Activated CD4-positive, alpha-beta T cell treated with anti-CD3 and anti-CD28 coated beads, Interleukin-2, amount 10 ng/mL, durations not matched to agents 7 days and 5 days (primary cell): ENCODE data around the gene SPDYE1. TPM values are rescaled to one million over a fixed set of nuclear protein-coding genes. Genes with fewer than 3 reads are reported as not detected.
A peak's percentile ranks its signal among the peaks of the same experiment; 100 is the strongest.
"Not testable (repeated sequence)": the region's sequence is repeated elsewhere in the genome, so short reads cannot be mapped to it uniquely, and the experiment has no call there.

Experiments used
- CTCF ChIA-PET: fragments of 350-600 bp; sonication (Branson Sonifier 250); formaldehyde crosslinking; loops from one replicate; lab custom pipeline; 2021; ENCODE audit warnings: antibody characterized with exemption; lab: Charles Lee
- POLR2A ChIA-PET: fragments of 350-600 bp; sonication (Branson Sonifier 250); formaldehyde crosslinking; loops from one replicate; lab custom pipeline; 2021; ENCODE audit warnings: antibody characterized with exemption; lab: Charles Lee
- DNase-seq: peaks from one replicate; pipeline ENCODE4 v3.0.0-alpha.2; 2020
- H3K27ac Mint-ChIP-seq: one replicate; pipeline ENCODE4 v1.8.0; 2021; ENCODE audit warnings: mild to moderate bottlenecking, moderate library complexity, mixed read lengths
- H3K27me3 Mint-ChIP-seq: one replicate; pipeline ENCODE4 v1.8.0; 2021; ENCODE audit warnings: mixed read lengths
- H3K36me3 Mint-ChIP-seq: one replicate; pipeline ENCODE4 v1.8.0; 2021; ENCODE audit warnings: low read depth, mixed read lengths
- H3K4me1 Mint-ChIP-seq: one replicate; pipeline ENCODE4 v1.8.0; 2021; ENCODE audit warnings: mixed read lengths
- H3K4me3 Mint-ChIP-seq: one replicate; pipeline ENCODE4 v1.8.0; 2021; ENCODE audit warnings: mild to moderate bottlenecking, moderate library complexity, mixed read lengths
- H3K9me3 Mint-ChIP-seq: one replicate; pipeline ENCODE4 v1.8.0; 2021; ENCODE audit warnings: mixed read lengths
- total RNA-seq, 2 experiments: library from RNA; stranded (reverse); gene quantifications; one replicate each; pipeline ENCODE4 v1.2.3, GENCODE V29; 2021

SPDYE1 gene
- total RNA-seq, 2 experiments from 2014 or later, result not detected

DNA sequence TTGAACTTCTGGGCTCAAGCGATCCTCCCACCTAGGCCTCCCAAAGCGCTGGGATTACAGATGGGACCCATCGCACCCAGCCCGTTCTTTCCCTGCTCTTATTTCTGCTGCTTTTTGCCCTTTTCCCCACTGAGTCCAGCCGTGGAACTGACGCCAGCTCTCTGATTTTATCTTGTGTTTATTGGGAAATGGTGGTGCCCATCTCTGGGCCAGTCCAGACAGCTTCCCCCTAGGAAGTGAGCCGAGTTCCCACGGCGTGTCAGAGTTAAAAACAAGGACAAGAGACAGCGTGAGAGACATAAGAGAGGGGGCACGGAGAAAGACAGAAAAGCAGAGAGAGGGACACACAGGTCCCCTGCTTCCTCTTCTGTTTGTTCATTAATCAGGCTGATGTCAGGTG lies 19.6 kb upstream of the SPDYE1 start:
- H3K27me3 Mint-ChIP-seq, CTCF ChIA-PET, H3K36me3 Mint-ChIP-seq, H3K4me3 Mint-ChIP-seq, H3K27ac Mint-ChIP-seq, DNase-seq, POLR2A ChIA-PET, H3K9me3 Mint-ChIP-seq, H3K4me1 Mint-ChIP-seq: not testable (repeated sequence)

DNA sequence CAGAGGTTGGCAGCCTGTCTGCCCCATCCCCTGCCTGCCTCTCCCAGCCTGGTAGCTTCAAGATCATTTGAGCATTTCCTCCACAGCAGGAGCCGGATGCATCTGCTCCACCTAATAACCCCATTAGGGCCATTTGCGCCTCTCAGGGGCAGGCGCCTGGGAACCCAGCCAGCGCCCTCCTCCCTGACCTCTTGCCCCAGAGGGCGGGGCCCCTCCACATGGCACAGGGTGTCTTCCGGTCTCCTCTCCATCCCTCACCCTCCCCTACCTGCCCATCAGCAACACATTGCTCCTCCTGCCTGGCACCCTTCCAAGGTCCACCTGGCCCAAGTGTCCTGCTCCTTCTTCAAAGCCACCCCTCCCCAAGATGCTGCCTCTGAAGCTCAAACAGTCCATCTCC lies 14.8 kb upstream of the SPDYE1 start:
- DNase-seq, H3K4me1 Mint-ChIP-seq, POLR2A ChIA-PET, H3K4me3 Mint-ChIP-seq, CTCF ChIA-PET, H3K27ac Mint-ChIP-seq, H3K27me3 Mint-ChIP-seq, H3K36me3 Mint-ChIP-seq, H3K9me3 Mint-ChIP-seq: not testable (repeated sequence)

DNA sequence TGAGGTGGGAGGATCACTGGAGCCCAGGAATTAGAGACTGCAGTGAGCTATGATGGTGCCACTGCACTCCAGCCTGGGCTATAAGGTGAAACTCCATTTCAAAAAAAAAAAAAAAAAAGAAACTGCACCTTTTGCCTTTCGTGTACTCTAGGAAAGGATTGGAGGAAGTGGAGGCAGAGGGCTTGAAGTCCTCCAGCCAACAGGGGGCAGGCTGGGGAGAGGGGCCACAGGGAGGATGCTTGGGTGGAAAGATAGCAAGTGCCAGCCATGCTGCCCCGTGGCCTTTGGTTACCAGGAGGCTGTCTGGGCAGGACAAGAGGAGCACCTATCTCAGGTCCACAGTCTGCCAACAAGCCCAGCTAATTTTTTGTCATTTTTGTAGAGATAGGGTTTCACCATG lies 14.0 kb upstream of the SPDYE1 start:
- DNase-seq, H3K4me1 Mint-ChIP-seq, H3K27me3 Mint-ChIP-seq, H3K9me3 Mint-ChIP-seq, H3K4me3 Mint-ChIP-seq, POLR2A ChIA-PET, H3K27ac Mint-ChIP-seq, H3K36me3 Mint-ChIP-seq: not testable (repeated sequence)
- CTCF ChIA-PET, result interaction anchor here (0.6 kb wide), 2 partner anchors 343 to 663 kb away, joined by 3 read pairs; no protein-coding TSS in a partner anchor

DNA sequence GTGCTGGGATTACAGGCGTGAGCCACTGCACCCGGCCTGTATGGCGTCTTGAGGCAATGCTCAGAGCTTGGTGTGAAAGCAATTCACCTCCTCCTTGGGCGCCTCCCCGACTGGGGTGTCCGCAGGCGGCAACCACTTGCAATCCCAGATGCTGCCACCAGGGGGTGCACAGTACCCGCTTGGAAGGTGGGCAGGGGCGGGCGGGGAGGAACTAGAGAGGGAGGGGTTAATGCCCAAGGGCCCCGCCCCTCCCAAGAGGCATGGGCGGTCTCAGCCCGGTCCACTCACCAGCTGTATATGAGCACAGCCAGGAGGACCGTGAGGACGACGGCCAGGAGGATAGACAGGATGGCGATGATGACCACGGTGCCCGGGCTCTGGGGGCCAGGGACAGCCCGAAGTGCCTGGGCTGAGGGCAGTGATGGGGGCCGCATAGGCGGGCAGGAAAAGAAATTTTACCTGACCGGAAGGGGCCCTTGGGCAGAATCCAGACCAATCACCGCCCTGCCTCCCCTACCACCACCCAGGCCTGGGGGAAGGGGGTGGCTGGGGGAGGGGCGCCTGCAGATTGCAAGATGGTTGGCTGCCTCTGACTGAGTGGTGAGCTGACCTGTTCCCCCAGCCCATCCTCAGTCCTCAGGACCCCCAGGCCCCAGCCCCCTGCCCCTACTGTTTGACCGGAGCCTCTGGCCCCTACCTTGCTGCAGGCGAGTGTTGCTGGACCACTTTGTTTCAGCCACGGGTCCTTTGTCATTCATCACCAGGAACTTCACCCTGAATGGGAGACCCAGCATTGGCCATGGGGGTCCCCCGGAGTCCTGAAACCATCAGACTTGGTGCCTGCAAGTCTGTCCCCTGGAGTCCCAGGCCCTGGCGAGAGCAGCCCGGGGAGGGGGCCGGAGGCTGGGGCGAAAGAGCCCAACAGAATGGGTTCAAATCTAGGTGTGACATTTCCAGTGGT lies 11.5 kb upstream of the SPDYE1 start:
- DNase-seq, result peak; percentile 91
- H3K4me3 Mint-ChIP-seq, CTCF ChIA-PET, H3K27ac Mint-ChIP-seq, POLR2A ChIA-PET, H3K27me3 Mint-ChIP-seq, H3K4me1 Mint-ChIP-seq, H3K9me3 Mint-ChIP-seq, H3K36me3 Mint-ChIP-seq: not testable (repeated sequence)

DNA sequence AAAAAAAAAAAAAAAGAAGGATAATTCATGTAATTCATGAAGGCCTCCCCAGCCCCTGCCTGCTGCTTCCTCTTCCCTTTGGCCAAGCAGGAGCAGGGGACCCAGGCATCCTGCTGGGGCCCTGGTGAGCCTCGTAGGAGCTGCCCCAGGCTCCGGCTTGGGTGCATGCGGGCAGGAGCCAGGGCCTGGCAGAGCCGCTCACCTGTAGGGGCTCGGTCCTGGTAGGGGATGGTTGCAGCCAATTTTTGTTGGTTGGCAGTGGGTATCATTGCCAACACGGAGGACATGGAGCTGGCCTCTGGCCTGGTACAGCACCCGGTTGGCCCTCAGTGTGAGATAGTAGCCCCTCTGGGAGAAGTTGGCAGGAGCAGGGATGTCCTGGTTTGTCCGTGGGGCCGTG lies 10.2 kb upstream of the SPDYE1 start:
- H3K36me3 Mint-ChIP-seq, DNase-seq, H3K27ac Mint-ChIP-seq, CTCF ChIA-PET, H3K27me3 Mint-ChIP-seq, H3K4me1 Mint-ChIP-seq, H3K9me3 Mint-ChIP-seq, H3K4me3 Mint-ChIP-seq, POLR2A ChIA-PET: not testable (repeated sequence)

DNA sequence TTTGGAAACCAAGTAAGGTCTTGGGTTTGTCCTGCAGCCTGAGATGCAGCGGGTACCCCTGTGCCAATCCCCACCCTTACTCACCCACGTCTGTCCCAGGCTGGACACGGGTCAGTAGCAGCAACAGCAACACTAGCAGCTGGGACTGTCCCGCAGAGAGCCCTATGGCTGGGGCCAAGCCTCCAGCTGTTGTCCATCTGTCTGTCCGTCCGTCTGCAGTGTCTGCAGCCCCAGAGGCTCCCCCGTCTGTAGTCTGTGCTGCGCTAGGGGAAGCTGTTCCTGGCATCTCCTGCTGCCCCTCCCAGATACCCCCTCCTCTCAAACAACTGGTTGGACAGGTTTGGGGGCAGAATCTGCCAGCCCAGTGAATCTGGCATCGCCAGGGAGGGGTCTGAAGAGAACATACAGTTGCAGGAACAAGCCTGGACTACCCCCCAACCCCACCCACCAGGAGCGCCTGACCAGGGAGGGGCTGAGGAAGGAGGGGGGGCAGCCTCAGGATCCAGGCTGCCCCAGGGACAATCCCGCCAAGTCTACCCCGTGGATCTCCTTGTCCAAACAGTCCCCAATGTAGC lies 7.6 kb upstream of the SPDYE1 start:
- CTCF ChIA-PET, H3K4me1 Mint-ChIP-seq, POLR2A ChIA-PET, DNase-seq, H3K9me3 Mint-ChIP-seq, H3K36me3 Mint-ChIP-seq, H3K4me3 Mint-ChIP-seq, H3K27me3 Mint-ChIP-seq, H3K27ac Mint-ChIP-seq: not testable (repeated sequence)

DNA sequence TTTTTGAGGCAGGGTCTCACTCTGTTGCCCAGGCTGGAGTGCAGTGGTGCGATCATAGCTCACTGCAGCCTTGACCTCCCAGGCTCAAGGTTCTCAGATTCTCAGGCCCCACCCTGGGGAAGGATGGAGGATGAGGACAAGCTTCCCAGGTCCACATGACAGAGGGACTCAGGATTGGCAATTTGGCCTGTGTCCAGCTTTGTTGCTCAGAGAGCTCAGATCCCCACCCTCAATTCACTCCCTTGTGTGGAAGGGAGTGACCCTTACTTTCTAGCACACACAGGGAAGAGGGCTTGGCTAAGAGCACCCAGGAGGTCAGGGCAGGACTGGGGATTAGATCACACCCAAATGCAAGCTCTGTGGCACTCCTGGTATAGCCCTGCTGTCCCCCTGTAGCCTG lies 6.9 kb upstream of the SPDYE1 start:
- POLR2A ChIA-PET, H3K4me1 Mint-ChIP-seq, H3K9me3 Mint-ChIP-seq, H3K27me3 Mint-ChIP-seq, DNase-seq, H3K4me3 Mint-ChIP-seq, H3K27ac Mint-ChIP-seq, H3K36me3 Mint-ChIP-seq, CTCF ChIA-PET: not testable (repeated sequence)

DNA sequence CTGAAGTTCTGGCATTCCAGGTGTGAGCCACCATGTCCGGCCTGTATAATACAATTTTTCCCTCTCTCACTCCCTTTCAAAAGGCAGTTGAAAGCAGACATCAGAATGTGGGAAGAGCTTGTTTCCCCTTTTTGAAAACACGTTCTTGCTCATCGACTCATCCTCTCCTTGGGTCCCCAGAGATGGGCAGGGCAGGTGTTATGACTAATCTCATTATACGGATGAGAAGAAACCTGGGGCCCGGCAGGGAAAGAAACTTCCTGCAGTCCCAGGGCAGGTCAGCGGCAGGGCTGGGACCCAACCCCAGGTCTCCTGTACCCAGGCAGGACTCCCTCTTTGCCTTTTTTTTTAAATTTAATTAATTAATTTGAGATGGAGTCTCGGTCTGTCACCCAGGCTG lies 4.8 kb upstream of the SPDYE1 start:
- POLR2A ChIA-PET, H3K36me3 Mint-ChIP-seq, H3K4me3 Mint-ChIP-seq, H3K9me3 Mint-ChIP-seq, H3K27ac Mint-ChIP-seq, DNase-seq, CTCF ChIA-PET, H3K4me1 Mint-ChIP-seq, H3K27me3 Mint-ChIP-seq: not testable (repeated sequence)

DNA sequence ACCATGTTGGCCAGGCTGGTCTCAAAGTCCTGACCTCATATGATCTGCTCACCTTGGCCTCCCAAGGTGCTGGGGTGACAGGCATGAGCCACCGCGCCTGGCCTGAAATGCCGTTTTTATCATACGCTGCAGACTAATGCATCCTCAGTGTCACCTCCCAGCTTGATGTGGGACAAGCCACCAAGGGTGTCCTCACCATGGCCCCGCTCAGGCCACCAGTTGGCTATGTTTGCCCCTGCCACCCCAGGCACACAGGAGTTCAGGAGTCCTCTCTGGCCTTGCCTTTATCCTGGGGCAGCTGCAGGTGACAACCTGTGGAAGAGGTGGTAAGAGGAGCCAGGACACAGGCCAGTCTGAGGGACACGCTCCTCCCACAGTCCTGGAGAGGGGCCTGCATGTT lies 3.0 kb upstream of the SPDYE1 start:
- H3K4me1 Mint-ChIP-seq, DNase-seq, H3K27me3 Mint-ChIP-seq, POLR2A ChIA-PET, H3K9me3 Mint-ChIP-seq, CTCF ChIA-PET, H3K36me3 Mint-ChIP-seq, H3K4me3 Mint-ChIP-seq: not testable (repeated sequence)
- peak overlapping the region; percentile 31 for H3K27ac Mint-ChIP-seq

DNA sequence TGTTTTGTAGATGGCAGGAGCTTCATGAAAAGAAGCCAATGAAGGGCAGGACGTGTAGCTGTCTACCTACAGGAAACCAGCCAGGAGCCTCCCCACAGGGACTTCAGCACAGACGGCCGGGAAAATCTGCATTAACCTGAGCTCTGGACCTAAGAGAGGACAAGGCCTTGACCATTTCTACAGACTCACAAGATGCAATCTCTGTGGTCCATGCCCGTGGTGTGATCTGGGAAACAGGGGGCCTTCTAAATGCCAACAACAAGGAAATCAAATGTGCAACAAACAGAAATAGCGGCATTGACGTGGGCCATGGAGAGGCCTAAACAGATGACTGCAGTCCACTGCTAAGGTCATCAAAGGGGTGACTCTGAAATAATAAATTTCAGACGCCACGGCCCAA lies 14.4 kb downstream of the SPDYE1 start:
- H3K9me3 Mint-ChIP-seq, H3K27ac Mint-ChIP-seq, POLR2A ChIA-PET, CTCF ChIA-PET, DNase-seq, H3K36me3 Mint-ChIP-seq, H3K4me1 Mint-ChIP-seq, H3K4me3 Mint-ChIP-seq, H3K27me3 Mint-ChIP-seq: not testable (repeated sequence)

DNA sequence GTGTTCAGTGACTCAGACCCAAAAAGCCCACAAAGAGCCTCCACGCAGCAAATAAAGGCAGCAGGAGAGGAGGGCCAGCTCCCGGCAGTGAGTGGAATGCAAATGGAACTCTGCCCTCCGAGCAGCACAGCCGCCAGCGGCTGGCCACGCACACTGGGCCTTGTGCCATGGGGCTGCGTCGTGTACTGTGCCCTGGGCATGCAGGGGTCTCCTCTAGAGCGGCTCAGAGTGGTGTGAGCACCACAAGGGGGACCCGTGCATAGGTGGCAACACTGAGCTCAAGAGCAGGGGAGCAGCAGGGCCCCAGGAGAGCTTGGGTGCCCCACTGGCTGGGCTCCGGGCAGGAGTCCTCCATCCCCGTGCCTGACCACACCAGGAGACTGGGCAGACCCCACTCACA lies 17.4 kb downstream of the SPDYE1 start:
- CTCF ChIA-PET, H3K9me3 Mint-ChIP-seq, H3K36me3 Mint-ChIP-seq: not testable (repeated sequence)

DNA sequence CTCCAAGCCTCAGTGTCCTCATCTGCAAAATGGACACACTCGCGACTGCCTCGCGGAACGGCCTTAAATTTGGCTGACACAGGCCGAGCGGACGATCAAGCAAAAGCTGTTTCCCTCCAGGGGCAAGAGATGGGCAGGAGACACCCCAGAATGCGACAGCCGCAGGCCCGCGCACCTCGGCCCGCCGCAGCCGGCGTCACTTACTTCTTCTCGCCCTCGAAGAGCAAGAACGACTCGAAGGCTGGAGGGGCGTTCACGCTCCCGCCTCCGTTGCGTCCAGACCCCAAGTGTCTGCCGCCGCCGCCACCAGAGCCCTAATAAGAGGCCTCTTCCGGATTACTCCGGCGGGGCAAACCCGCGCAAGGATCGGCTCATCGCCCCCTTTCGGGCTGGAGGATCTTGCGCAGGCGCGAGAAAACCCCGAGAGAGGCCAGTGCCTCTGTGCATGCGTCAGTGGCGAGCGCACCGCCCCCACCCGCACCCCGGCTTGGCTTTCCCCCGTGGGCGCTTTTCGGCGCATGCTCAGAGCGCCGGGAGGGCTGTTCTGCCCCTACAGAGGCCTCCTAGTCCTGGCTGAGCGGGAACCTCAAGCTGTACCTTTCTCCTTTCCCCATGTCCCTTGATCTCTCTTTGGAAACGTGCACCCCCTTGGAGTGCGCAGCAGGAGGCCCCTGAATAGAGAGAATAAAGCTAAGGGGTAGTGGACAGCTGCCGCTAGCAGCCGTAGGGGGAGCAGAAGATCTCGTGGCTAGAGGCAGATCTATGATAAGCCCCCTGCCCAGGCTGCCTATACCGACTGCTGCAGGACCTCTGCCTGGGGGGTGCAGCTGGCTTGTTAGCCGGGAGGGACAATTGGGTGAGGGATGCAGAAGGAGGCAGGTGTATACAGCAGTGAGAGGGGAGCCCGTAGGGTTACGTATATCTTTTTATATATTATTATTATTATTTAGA lies 21.4 kb downstream of the SPDYE1 start:
- ChIA-PET POLR2A (interaction anchor here (0.6 to 1.0 kb wide), 3 partner anchors 25 to 434 kb away, joined by 3 read pairs; partner anchors contain the start of gene DBNL), CTCF (interaction anchor here (0.7 to 1.2 kb wide), 5 partner anchors 23 to 546 kb away, joined by 3 to 5 read pairs (median 3); no protein-coding TSS in a partner anchor)
- not testable (repeated sequence) for H3K9me3 Mint-ChIP-seq, H3K27me3 Mint-ChIP-seq, H3K36me3 Mint-ChIP-seq
- DNase-seq, result peak; percentile 98
- H3K4me3 Mint-ChIP-seq, result peak overlapping the region; percentile 89
- peaks cover 20% of the 10 kb centered on the region for H3K4me1 Mint-ChIP-seq
- H3K27ac Mint-ChIP-seq, result peak overlapping the region; percentile 91

More for the DNA sequence above, 17.4 kb downstream of the SPDYE1 start:
- H3K4me3 Mint-ChIP-seq, H3K4me1 Mint-ChIP-seq, DNase-seq, H3K27me3 Mint-ChIP-seq, H3K27ac Mint-ChIP-seq, POLR2A ChIA-PET: not testable (repeated sequence)
